H1 (cell line): ENCODE data around the gene PTPN13. TPM values are rescaled to one million over a fixed set of nuclear protein-coding genes. Genes with fewer than 3 reads are reported as not detected.

ENCODE experiments used
- CTCF ChIA-PET: fragments of 300-600 bp; sonication (Branson Sonifier 250); formaldehyde crosslinking; loops from one replicate; lab custom pipeline; 2021; ENCODE audit not compliant: partially characterized antibody; lab: Charles Lee
- POLR2A ChIA-PET: fragments of 300-600 bp; sonication (Branson Sonifier 250); formaldehyde crosslinking; loops from one replicate; lab custom pipeline; 2021; ENCODE audit warnings: inconsistent platforms; ENCODE audit not compliant: partially characterized antibody; lab: Charles Lee
- DNase-seq, 2 experiments: peaks; one replicate each; pipeline versions ENCODE4 v3.0.0 to v3.0.0-alpha.2; 2010 to 2022; ENCODE audit warnings: low spot score in 2 of 2, low read depth in 1 of 2, mixed read lengths in 1 of 2
- FAIRE-seq: peaks from 2 replicates; lab custom pipeline; 2011; peaks lifted over from hg19 to GRCh38; lab: Jason Lieb, UNC
- H2AFZ ChIP-seq: 2 replicates; pipeline ENCODE4 v1.8.1; 2012; ENCODE audit warnings: low read length, inconsistent platforms
- H2AK5ac ChIP-seq: 2 replicates; pipeline ENCODE4 v1.6.1; 2013; ENCODE audit warnings: low read depth, low read length
- H2BK120ac ChIP-seq: replicated peaks from 2 replicates; pipeline ENCODE3; 2013; ENCODE audit warnings: low read depth, low read length, inconsistent platforms
- H2BK12ac ChIP-seq: 2 replicates; pipeline ENCODE4 v1.6.1; 2013; ENCODE audit warnings: low read depth, low read length
- H2BK15ac ChIP-seq: 2 replicates; pipeline ENCODE4 v1.6.1; 2013; ENCODE audit warnings: low read length
- H2BK20ac ChIP-seq: 2 replicates; pipeline ENCODE4 v1.6.1; 2013; ENCODE audit warnings: low read length
- H2BK5ac ChIP-seq: 2 replicates; pipeline ENCODE4 v1.6.1; 2013; ENCODE audit warnings: low read depth, low read length
- H3K14ac ChIP-seq: 2 replicates; pipeline ENCODE4 v1.6.1; 2013; ENCODE audit warnings: inconsistent platforms; ENCODE audit not compliant: insufficient read length
- H3K18ac ChIP-seq: 2 replicates; pipeline ENCODE4 v1.6.1; 2013; ENCODE audit warnings: low read length; ENCODE audit errors: extremely low read depth
- H3K23ac ChIP-seq: 2 replicates; pipeline ENCODE4 v1.6.1; 2013; ENCODE audit warnings: inconsistent platforms; ENCODE audit not compliant: insufficient read length
- H3K23me2 ChIP-seq: 2 replicates; pipeline ENCODE4 v1.6.1; 2013; ENCODE audit warnings: low read depth, low read length
- H3K27ac ChIP-seq: 2 replicates; pipeline ENCODE4 v1.6.1; 2011; ENCODE audit warnings: low read depth, low read length, inconsistent platforms
- H3K27me3 ChIP-seq, 4 experiments: replicated peaks in 1 of 4; 1 replicate in 1 of 4; 2 replicates in 3 of 4; pipeline versions ENCODE4 v1.6.1 to v1.8.1; 2011 to 2013; ENCODE audit warnings: low read length in 3 of 4, mild to moderate bottlenecking in 3 of 4, inconsistent platforms in 2 of 4, mixed read lengths in 2 of 4, moderate library complexity in 1 of 4; ENCODE audit not compliant: control insufficient read depth in 3 of 4, insufficient read depth in 3 of 4; ENCODE audit errors: extremely low read depth in 1 of 4
- H3K36me3 ChIP-seq, 4 experiments: 2 replicates each; pipeline versions ENCODE4 v1.6.1 to v1.8.1; 2011 to 2013; ENCODE audit warnings: mild to moderate bottlenecking in 4 of 4, low read length in 3 of 4, moderate library complexity in 2 of 4, control low read depth in 1 of 4, inconsistent platforms in 1 of 4; ENCODE audit not compliant: insufficient read depth in 4 of 4, control insufficient read depth in 2 of 4
- H3K4ac ChIP-seq: replicated peaks from 2 replicates; pipeline ENCODE3; 2013; ENCODE audit warnings: low read length, low read depth, mixed read lengths, inconsistent platforms; ENCODE audit not compliant: insufficient read length
- H3K4me1 ChIP-seq, 4 experiments: replicated peaks in 1 of 4; 1 replicate in 1 of 4; 2 replicates in 3 of 4; pipeline versions ENCODE4 v1.6.1 to v1.8.1; 2011 to 2013; ENCODE audit warnings: low read length in 3 of 4, inconsistent platforms in 2 of 4, mixed read lengths in 1 of 4; ENCODE audit not compliant: insufficient read depth in 4 of 4, control insufficient read depth in 3 of 4
- H3K4me2 ChIP-seq, 2 experiments: 2 replicates each; pipeline versions ENCODE4 v1.6.1 to v1.8.1; 2011 to 2013; ENCODE audit warnings: low read depth in 2 of 2, low read length in 2 of 2, control low read depth in 1 of 2, inconsistent platforms in 1 of 2, mild to moderate bottlenecking in 1 of 2; ENCODE audit not compliant: insufficient read depth in 1 of 2
- H3K4me3 ChIP-seq, 4 experiments: fragments of 200-600, 300-600 bp in 1 of 4; sonication (generic), shearing (Covaris generic), sonication (Bioruptor Twin) in 1 of 4; 2 replicates each; pipeline versions ENCODE4 v1.5.1 to v1.8.1; 2011 to 2016; ENCODE audit warnings: low read length in 4 of 4, low read depth in 3 of 4, control low read depth in 2 of 4, inconsistent platforms in 2 of 4, mild to moderate bottlenecking in 2 of 4, mixed read lengths in 1 of 4, moderate library complexity in 1 of 4; ENCODE audit not compliant: insufficient read depth in 2 of 4; ENCODE audit errors: extremely low read depth in 1 of 4
- H3K56ac ChIP-seq: replicated peaks from 2 replicates; pipeline ENCODE3; 2013; ENCODE audit warnings: low read depth, mild to moderate bottlenecking, mixed read lengths, low read length, inconsistent platforms; ENCODE audit not compliant: insufficient read length
- H3K79me1 ChIP-seq: 2 replicates; pipeline ENCODE4 v1.6.1; 2013; ENCODE audit warnings: low read depth, low read length, control low read depth
- H3K79me2 ChIP-seq, 2 experiments: 2 replicates each; pipeline versions ENCODE4 v1.6.1 to v1.8.1; 2012 to 2013; ENCODE audit warnings: low read length in 2 of 2, mild to moderate bottlenecking in 2 of 2, inconsistent platforms in 1 of 2; ENCODE audit not compliant: insufficient read depth in 2 of 2, control insufficient read depth in 1 of 2
- H3K9ac ChIP-seq, 4 experiments: replicated peaks in 1 of 4; 1 replicate in 1 of 4; 2 replicates in 3 of 4; pipeline versions ENCODE4 v1.6.1 to v1.8.1; 2011 to 2013; ENCODE audit warnings: low read depth in 3 of 4, low read length in 3 of 4, control low read depth in 2 of 4, mild to moderate bottlenecking in 2 of 4, moderate library complexity in 2 of 4, inconsistent platforms in 1 of 4; ENCODE audit errors: extremely low read depth in 1 of 4
- H3K9me3 ChIP-seq, 2 experiments: 2 replicates each; pipeline versions ENCODE4 v1.6.1 to v1.8.1; 2012 to 2013; ENCODE audit warnings: mild to moderate bottlenecking in 2 of 2, moderate library complexity in 2 of 2, control low read depth in 1 of 2, inconsistent platforms in 1 of 2, low read depth in 1 of 2, low read length in 1 of 2, mixed read lengths in 1 of 2; ENCODE audit not compliant: insufficient read depth in 2 of 2
- H4K20me1 ChIP-seq, 2 experiments: replicated peaks in 1 of 2; 2 replicates each; pipeline versions ENCODE3 to v1.8.1; 2011 to 2013; ENCODE audit warnings: inconsistent platforms in 2 of 2, low read length in 2 of 2, mild to moderate bottlenecking in 1 of 2; ENCODE audit not compliant: insufficient read depth in 2 of 2, control insufficient read depth in 1 of 2
- H4K5ac ChIP-seq: 2 replicates; pipeline ENCODE4 v1.6.1; 2013; ENCODE audit warnings: low read length, low read depth, mixed read lengths, inconsistent platforms; ENCODE audit not compliant: insufficient read length
- H4K8ac ChIP-seq: 2 replicates; pipeline ENCODE4 v1.8.0; 2013; ENCODE audit warnings: mild to moderate bottlenecking, moderate library complexity, low read length, inconsistent platforms; ENCODE audit not compliant: insufficient read depth; ENCODE audit errors: extremely low read depth
- H4K91ac ChIP-seq: replicated peaks from 2 replicates; pipeline ENCODE3; 2013; ENCODE audit warnings: low read length, mixed read lengths, inconsistent platforms; ENCODE audit not compliant: insufficient read length
- ATF2 ChIP-seq: IDR thresholded peaks from 2 replicates; pipeline ENCODE4 v1.6.1; 2012; ENCODE audit warnings: low read length, inconsistent platforms
- ATF3 ChIP-seq: IDR thresholded peaks from 2 replicates; pipeline ENCODE4 v1.6.1; 2011; ENCODE audit warnings: low read depth, mild to moderate bottlenecking, low read length; ENCODE audit not compliant: insufficient read depth
- EGR1 ChIP-seq: IDR thresholded peaks from 2 replicates; pipeline ENCODE4 v1.6.1; 2011; ENCODE audit warnings: low read depth, low read length, borderline replicate concordance
- HDAC2 ChIP-seq, 2 experiments: fragments of 300-600 bp in 1 of 2; sonication (generic) in 1 of 2; IDR thresholded peaks; 2 replicates each; pipeline ENCODE4 v1.6.1; 2011 to 2012; ENCODE audit warnings: low read depth in 2 of 2, low read length in 2 of 2, mild to moderate bottlenecking in 2 of 2, moderate library complexity in 2 of 2, borderline replicate concordance in 1 of 2, inconsistent platforms in 1 of 2
- POLR2A ChIP-seq, 2 experiments: IDR thresholded peaks; 1 replicate in 1 of 2; 2 replicates in 1 of 2; pipeline ENCODE4 v1.6.1; 2011; ENCODE audit warnings: low read depth in 2 of 2, low read length in 2 of 2, mild to moderate bottlenecking in 2 of 2; ENCODE audit errors: control extremely low read depth in 1 of 2
- RXRA ChIP-seq: IDR thresholded peaks from 2 replicates; pipeline ENCODE4 v1.6.1; 2011; ENCODE audit warnings: low read depth, mild to moderate bottlenecking, low read length, moderate library complexity; ENCODE audit not compliant: insufficient read depth
- SIX5 ChIP-seq: IDR thresholded peaks from 2 replicates; pipeline ENCODE4 v1.6.1; 2011; ENCODE audit warnings: mild to moderate bottlenecking, low read depth, low read length
- TAF7 ChIP-seq: optimal IDR thresholded peaks from 2 replicates; pipeline ENCODE3; 2011; ENCODE audit warnings: low read depth, mild to moderate bottlenecking, inconsistent platforms, low read length, moderate library complexity, borderline replicate concordance
- polyA plus RNA-seq, 7 experiments: library from polyadenylated mRNA; depleted of rRNA in 3 of 7; stranded (reverse) in 5 of 7; unstranded in 2 of 7; fragments of >200 nt in 5 of 7; fragments of 200-250 nt in 2 of 7; gene quantifications; 1 replicate in 5 of 7; 2 replicates in 1 of 7; 4 replicates in 1 of 7; pipeline versions ENCODE4 v1.2.1 to v1.2.3, GENCODE V29; 2011 to 2013; ENCODE audit warnings: missing spikeins in 2 of 7, mixed read lengths in 2 of 7
- total RNA-seq: library from RNA; stranded (reverse); fragmentation: NEBNext Ultra II Directional; extraction: Animal tissue kit (Norgen Biotek cat#: 25700); gene quantifications from 2 replicates; pipeline ENCODE4 v1.2.1, GENCODE V29; 2021

PTPN13 gene
- total and polyA plus RNA-seq, 2 of the 8 experiments (the other 6 are each of a cell fraction or from before 2014, with no cell fraction given) = 12.7 to 57.9 TPM

GRCh38 chr4:86619656-86620055 lies 25.5 kb downstream of the PTPN13 start:
- Histone ChIP-seq H3K56ac (no peak overlapping the region), H3K23ac (no peak overlapping the region), H2BK20ac (no peak overlapping the region), H3K18ac (no peak overlapping the region), H3K4me1 (peaks cover 0 to 4% (median 0%) of the 10 kb centered on the region in 4 experiments; a peak in 1 of 7 replicates), H2BK12ac (no peak overlapping the region), H2BK120ac (no peak overlapping the region), H3K23me2 (no peaks in the 10 kb centered on the region; the same call in 1 of the 2 replicates), H3K4ac (no peak overlapping the region), H2BK5ac (no peak overlapping the region), H3K27me3 (no peaks in the 10 kb centered on the region), H4K8ac (no peak overlapping the region), H3K4me3 (no peak overlapping the region), H3K27ac (no peak overlapping the region), H3K14ac (no peak overlapping the region), H3K9ac (no peak overlapping the region), H2BK15ac (no peak overlapping the region), H3K79me2 (peaks cover 2 to 77% of the 10 kb centered on the region in 2 experiments; a peak in 3 of 4 replicates), H4K5ac (no peak overlapping the region), H4K20me1 (peaks cover 2% of the 10 kb centered on the region in 2 experiments), H2AFZ (no peak overlapping the region), H4K91ac (no peak overlapping the region), H3K36me3 (no peaks in the 10 kb centered on the region), H3K9me3 (no peaks in the 10 kb centered on the region), H2AK5ac (no peak overlapping the region; the same call in 1 of the 2 replicates), H3K4me2 (no peak overlapping the region), H3K79me1 (no peaks in the 10 kb centered on the region)
- ChIA-PET CTCF (interaction anchor here (0.8 to 1.4 kb wide), 2 partner anchors 8 to 124 kb away, joined by 3 to 4 read pairs; no protein-coding TSS in a partner anchor), POLR2A (no interaction called here)
- TF ChIP-seq TAF7 (no peak), RXRA (no peak), ATF3 (no peak), EGR1 (no peak), SIX5 (no peak), HDAC2 (IDR thresholded peaks at IDR 0.05; ENCODE audit: borderline replicate concordance in 1 of 2, low read depth in 2 of 2, low read length in 2 of 2) (no peak), ATF2 (no peak), POLR2A (IDR thresholded peaks at IDR 0.05; ENCODE audit: control extremely low read depth in 1 of 2, low read depth in 2 of 2, low read length in 2 of 2) (no peak)
- DNase-seq (no peak), FAIRE-seq (no peak)
